GM06990 (cell line): ENCODE results near the gene LPCAT4.

Experiments
- DNase-seq: peaks from one replicate; pipeline ENCODE4 v3.0.0-alpha.2; 2011; ENCODE audit not compliant: insufficient read length; ENCODE audit errors: extremely low read depth
- H3K27me3 ChIP-seq: replicated peaks from 2 replicates; pipeline ENCODE4 v1.6.0; 2011; ENCODE audit warnings: low read length; ENCODE audit not compliant: control insufficient read depth, insufficient read depth
- H3K36me3 ChIP-seq: 2 replicates; pipeline ENCODE4 v1.5.1; 2011; ENCODE audit warnings: low read length; ENCODE audit not compliant: control insufficient read depth, insufficient read depth
- H3K4me3 ChIP-seq: replicated peaks from 2 replicates; pipeline ENCODE4 v1.5.1; 2011; ENCODE audit warnings: low read depth, mild to moderate bottlenecking, control low read depth, low read length
- CTCF ChIP-seq: IDR thresholded peaks from 2 replicates; pipeline ENCODE4 v1.5.1; 2011; ENCODE audit warnings: low read length, control low read depth, mild to moderate bottlenecking, inconsistent platforms; ENCODE audit not compliant: insufficient read depth, poor library complexity, severe bottlenecking

Gene LPCAT4

GRCh38 chr15:34338347-34338746 lies 28.6 kb downstream of the LPCAT4 start:
- H3K36me3 ChIP-seq, result no peaks in the 10 kb centered on the region; the same call in 1 of the 2 replicates
- peak overlapping the region; percentile 50 for H3K4me3 ChIP-seq
- no peaks in the 10 kb centered on the region for H3K27me3 ChIP-seq
- no peak for DNase-seq
- TF ChIP-seq CTCF, result no peak

GRCh38 chr15:34337557-34338306 lies 29.3 kb downstream of the LPCAT4 start, which contains the start of gene SLC12A6:
Gene SLC12A6 (minus strand): TSS chr15:34337781. CDS start chr15:34336680, 1,101 bp downstream.
- Histone ChIP-seq H3K36me3 (no peaks in the 10 kb centered on the region; the same call in 1 of the 2 replicates), H3K27me3 (no peaks in the 10 kb centered on the region), H3K4me3 (peak within 1 kb of the TSS; percentile 95)
- TF ChIP-seq CTCF, result no peak
- peak; percentile 94 for DNase-seq

GRCh38 chr15:34336991-34337556 lies 29.9 kb downstream of the LPCAT4 start:
- H3K4me3 ChIP-seq, result peak overlapping the region; percentile 95
- H3K27me3 ChIP-seq, result no peaks in the 10 kb centered on the region
- no peaks in the 10 kb centered on the region; the same call in 1 of the 2 replicates for H3K36me3 ChIP-seq
- TF ChIP-seq CTCF, result no peak
- DNase-seq, result no peak

GRCh38 chr15:34336231-34336990 lies 30.6 kb downstream of the LPCAT4 start:
- DNase-seq, result peak; percentile 42
- TF ChIP-seq CTCF, result no peak
- no peaks in the 10 kb centered on the region; the same call in 1 of the 2 replicates for H3K36me3 ChIP-seq
- H3K27me3 ChIP-seq, result no peaks in the 10 kb centered on the region
- peak overlapping the region; percentile 95 for H3K4me3 ChIP-seq

GRCh38 chr15:34335176-34336032 lies 31.6 kb downstream of the LPCAT4 start:
- DNase-seq, result peak; percentile 34
- H3K4me3 ChIP-seq, result peak overlapping the region; percentile 95
- H3K27me3 ChIP-seq, result no peaks in the 10 kb centered on the region
- TF ChIP-seq CTCF, result no peak
- H3K36me3 ChIP-seq, result no peaks in the 10 kb centered on the region
